MV-4-11 (cell line): ENCODE data around the gene SFXN1.

ENCODE experiments used
- DNase-seq: peaks from one replicate; lab custom pipeline; 2025; lab: John Stamatoyannopoulos, UW

Gene SFXN1

GRCh38 chr5:175541264-175541663 is 62.9 kb downstream of the SFXN1 start:
- no peak for DNase-seq

- DNase-seq = peak; percentile 76
These were observed 64.0 kb downstream of the SFXN1 start for GRCh38 chr5:175542232-175542965.

GRCh38 chr5:175542966-175543235 is 64.5 kb downstream of the SFXN1 start:
- DNase-seq = no peak

- DNase-seq = no peak
These were observed 65.8 kb downstream of the SFXN1 start for GRCh38 chr5:175544108-175544511.

GRCh38 chr5:175544586-175544985 is 66.2 kb downstream of the SFXN1 start:
- no peak for DNase-seq

GRCh38 chr5:175547842-175548241 is 69.5 kb downstream of the SFXN1 start:
- DNase-seq = no peak

- no peak for DNase-seq
These were observed 70.4 kb downstream of the SFXN1 start for GRCh38 chr5:175548626-175549311.

GRCh38 chr5:175550055-175550805 is 71.9 kb downstream of the SFXN1 start:
- DNase-seq = no peak

GRCh38 chr5:175551266-175551665 is 72.9 kb downstream of the SFXN1 start:
- DNase-seq = no peak

- peak; percentile 28 for DNase-seq
These were observed 75.9 kb downstream of the SFXN1 start for GRCh38 chr5:175554296-175554695.

- peak; percentile 28 for DNase-seq
These were observed 76.9 kb downstream of the SFXN1 start for GRCh38 chr5:175555168-175555785.

- DNase-seq = no peak
These were observed 78.4 kb downstream of the SFXN1 start for GRCh38 chr5:175556794-175557193.

- no peak for DNase-seq
These were observed 79.4 kb downstream of the SFXN1 start for GRCh38 chr5:175557778-175558177.

GRCh38 chr5:175558801-175559480 is 80.6 kb downstream of the SFXN1 start:
- DNase-seq = no peak

- no peak for DNase-seq
These were observed 81.7 kb downstream of the SFXN1 start for GRCh38 chr5:175560011-175560410.

- no peak for DNase-seq
These were observed 82.7 kb downstream of the SFXN1 start for GRCh38 chr5:175561085-175561484.

GRCh38 chr5:175564716-175565115 is 86.4 kb downstream of the SFXN1 start:
- no peak for DNase-seq

GRCh38 chr5:175566697-175567096 is 88.3 kb downstream of the SFXN1 start:
- no peak for DNase-seq

- no peak for DNase-seq
These were observed 89.6 kb downstream of the SFXN1 start for GRCh38 chr5:175567954-175568353.

GRCh38 chr5:175569701-175570100 is 91.3 kb downstream of the SFXN1 start:
- DNase-seq = no peak

GRCh38 chr5:175572886-175573285 is 94.5 kb downstream of the SFXN1 start:
- no peak for DNase-seq
